Dedifferentiated amniotic fluid mesenchymal stem cell (primary cell): ENCODE data around the gene COTL1.
A peak's percentile ranks its signal among the peaks of the same experiment; 100 is the strongest.
"Not testable (repeated sequence)": the region's sequence is repeated elsewhere in the genome, so short reads cannot be mapped to it uniquely, and the experiment has no call there.

Experiments used
- DNase-seq: peaks from one replicate; pipeline ENCODE4 v3.0.0-alpha.2; 2016; ENCODE audit errors: extremely low spot score

The COTL1 gene

DNA sequence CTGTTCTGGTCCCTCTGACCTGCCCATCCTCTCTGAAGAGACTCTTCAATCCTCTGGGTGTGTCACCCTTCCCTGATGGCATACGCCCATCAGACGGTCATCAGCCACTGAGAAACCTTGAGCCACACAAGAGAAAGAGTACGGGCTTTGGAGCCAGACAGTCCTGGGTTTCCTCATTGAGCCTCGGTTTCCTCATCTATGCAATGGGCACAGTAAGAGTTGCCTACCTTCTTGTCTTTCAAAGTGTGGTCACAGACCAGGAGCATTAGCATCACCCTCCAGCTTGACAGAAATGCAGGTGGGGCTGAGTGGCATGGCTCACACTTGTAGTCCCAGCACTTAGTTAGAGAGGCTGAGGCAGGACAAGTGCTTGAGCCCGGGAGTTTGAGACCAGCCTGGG, 87.3 kb downstream of the COTL1 start:
- DNase-seq, result no peak

- DNase-seq, result no peak
Observed at GRCh38 chr16:84529607-84530006, 88.3 kb downstream of the COTL1 start.

GRCh38 chr16:84528322-84528721, 89.6 kb downstream of the COTL1 start:
- no peak for DNase-seq

- DNase-seq, result no peak
Observed at GRCh38 chr16:84527532-84528269, 90.2 kb downstream of the COTL1 start.

GRCh38 chr16:84526794-84527531, 90.9 kb downstream of the COTL1 start:
- DNase-seq, result no peak

GRCh38 chr16:84524941-84525581, 92.8 kb downstream of the COTL1 start:
- not testable (repeated sequence) for DNase-seq

DNA sequence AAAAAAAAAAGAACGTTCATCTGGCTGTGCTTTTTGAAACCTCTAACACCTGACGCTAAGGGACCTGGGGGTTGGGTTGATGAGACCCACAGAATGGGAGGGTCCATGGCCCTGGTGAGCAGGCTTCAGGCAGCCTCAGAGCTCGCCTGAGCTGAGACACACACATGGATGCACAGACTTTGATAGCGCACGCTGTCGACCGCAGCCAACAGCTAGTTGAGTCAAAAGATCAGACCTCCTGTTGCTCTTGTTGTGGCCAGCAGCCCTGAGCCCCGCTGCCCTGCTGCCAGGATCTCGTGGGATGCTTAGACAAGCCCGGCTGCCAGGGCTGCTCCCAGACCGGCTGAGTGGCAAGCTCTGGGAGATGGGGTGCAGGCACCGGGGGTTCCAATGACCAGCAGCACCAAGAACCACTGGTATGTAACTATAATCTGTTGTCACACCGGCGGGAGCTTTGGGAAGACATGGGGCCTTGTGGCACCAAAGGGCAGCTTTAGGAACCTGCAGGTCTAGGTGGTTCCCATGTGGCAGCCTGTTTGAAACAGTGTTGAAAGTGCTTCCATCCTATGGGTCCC, 93.4 kb downstream of the COTL1 start:
- DNase-seq, result no peak

DNA sequence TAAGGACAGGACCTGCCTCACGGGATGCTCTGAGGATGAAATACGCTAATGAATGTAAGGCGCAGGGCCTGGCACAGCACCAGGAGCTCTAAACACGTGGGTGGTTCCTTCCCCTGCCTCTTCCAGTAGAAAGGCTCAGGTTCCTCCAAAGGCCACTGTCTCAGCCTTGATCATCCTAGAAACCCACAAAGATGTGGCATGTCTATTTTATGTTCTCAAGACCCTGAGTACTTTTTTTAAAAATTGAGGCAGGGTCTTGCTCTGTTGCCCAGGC, 96.4 kb downstream of the COTL1 start:
- no peak for DNase-seq

DNA sequence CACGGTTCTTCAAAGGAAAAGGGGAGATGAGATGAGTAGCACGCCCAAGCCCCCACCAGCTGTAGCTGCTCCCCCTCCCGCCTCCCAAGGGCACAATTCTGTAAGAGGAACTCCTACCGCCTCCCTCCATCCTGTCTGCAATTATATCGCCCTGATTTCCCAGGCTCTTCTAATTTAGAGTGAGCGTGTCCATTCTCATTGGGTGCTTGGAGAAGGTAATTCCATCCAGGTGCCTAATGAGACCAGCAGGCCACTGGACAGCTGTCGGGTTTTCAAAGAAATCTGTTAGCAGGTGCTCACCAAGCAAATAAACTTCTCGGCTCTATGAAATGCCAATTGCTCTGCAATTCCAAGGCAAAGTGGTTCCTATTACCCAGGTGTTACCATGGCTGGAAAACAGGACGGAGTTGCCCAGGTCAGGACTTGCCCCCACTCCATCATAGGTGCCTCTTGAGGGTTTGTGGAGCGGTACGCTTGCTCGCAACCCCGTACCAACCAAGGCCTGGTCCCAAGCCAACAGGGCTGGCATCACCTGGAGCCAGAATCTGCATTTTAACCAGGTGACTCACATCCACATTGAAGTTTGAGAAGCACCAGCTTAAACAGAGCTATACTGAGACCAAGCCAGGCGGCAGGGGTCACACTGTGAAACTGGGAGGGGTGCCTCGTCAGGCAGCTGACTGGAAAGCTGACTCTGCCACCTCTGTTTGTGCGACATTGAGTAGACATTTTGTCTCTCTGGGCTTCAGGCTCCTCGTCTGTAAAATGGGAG, 97.0 kb downstream of the COTL1 start:
- no peak for DNase-seq

DNA sequence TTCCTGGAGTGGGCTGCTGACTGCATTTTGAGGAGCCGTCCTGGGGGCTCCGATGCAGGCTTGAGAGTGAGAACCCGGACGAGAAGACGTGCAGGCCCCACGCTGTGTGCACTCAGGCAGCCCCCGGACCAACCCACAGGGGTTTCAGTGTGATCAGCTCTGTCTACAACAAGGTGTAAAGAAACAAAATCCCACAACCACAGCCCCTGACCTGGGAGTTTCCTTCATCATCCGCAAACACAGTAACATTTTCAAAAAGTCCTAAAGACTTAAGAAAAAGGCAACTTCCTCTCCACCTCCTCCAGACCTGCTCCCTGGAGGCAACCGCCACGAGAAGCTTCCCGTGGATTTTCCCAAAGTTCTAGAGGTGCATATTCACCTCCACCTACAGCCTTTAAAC, 98.0 kb downstream of the COTL1 start:
- DNase-seq, result no peak

GRCh38 chr16:84518804-84519341, 99.0 kb downstream of the COTL1 start:
- DNase-seq, result no peak

DNA sequence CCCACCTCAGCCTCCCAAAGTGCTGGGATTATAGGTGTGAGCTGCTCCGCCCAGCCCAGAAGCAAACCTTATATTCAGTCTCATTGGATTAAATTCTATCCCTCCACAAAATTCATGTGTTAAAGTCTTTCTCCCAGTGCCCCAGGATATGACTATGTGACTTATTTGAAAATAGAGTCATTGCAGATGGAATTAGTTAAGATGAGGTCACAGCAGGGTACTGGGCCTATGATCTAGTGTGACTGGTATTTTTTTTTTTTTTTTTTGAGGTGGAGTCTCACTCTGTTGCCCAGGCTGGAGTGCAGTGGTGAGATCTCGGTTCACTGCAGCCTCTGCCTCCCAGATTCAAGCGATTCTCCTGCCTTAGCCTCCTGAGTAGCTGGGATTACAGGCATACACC, 99.7 kb downstream of the COTL1 start:
- DNase-seq, result peak; percentile 52

GRCh38 chr16:84517366-84517765, 100.5 kb downstream of the COTL1 start:
- DNase-seq, result no peak
